ENCODE data around the gene MED1. TPM values are rescaled to one million over a fixed set of nuclear protein-coding genes. Genes with fewer than 3 reads are reported as not detected.
"Not testable (repeated sequence)": the region's sequence is repeated elsewhere in the genome, so short reads cannot be mapped to it uniquely, and the experiment has no call there.

Gene MED1
- total RNA-seq, 1 donor from 2014 or later: 39.2 TPM

DNA sequence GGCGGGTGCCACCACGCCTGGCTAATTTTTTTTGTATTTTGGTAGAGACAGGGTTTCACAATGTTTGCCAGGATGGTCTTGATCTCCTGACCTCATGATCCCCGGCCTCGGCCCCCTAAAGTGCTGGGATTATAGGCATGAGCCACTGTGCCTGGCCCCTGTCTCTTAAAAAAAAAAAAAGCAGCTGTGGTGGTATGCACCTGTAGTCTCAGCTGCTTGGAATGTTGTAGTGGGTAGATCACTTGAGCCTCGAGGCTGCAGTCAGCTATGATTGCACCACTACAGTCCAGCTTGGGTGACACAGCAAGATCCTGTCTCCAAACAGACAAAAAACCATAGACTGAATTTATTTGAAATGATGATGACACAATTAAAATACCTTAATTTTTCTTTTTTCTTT, 34.5 kb upstream of the MED1 start:
- Mint-ChIP-seq H3K9me3 (ENCODE audit: low read depth) (no peaks in the 10 kb centered on the region), H3K27me3 (ENCODE audit: low read depth) (no peaks in the 10 kb centered on the region), H3K36me3 (ENCODE audit: low read depth) (peaks cover 8% of the 10 kb centered on the region), H3K27ac (ENCODE audit: unreplicated experiment) (peak overlapping the region; percentile 74), H3K4me1 (ENCODE audit: low read depth) (peaks cover 18% of the 10 kb centered on the region), H3K4me3 (ENCODE audit: unreplicated experiment) (no peak overlapping the region)
- TF ChIP-seq, protein P1, sequence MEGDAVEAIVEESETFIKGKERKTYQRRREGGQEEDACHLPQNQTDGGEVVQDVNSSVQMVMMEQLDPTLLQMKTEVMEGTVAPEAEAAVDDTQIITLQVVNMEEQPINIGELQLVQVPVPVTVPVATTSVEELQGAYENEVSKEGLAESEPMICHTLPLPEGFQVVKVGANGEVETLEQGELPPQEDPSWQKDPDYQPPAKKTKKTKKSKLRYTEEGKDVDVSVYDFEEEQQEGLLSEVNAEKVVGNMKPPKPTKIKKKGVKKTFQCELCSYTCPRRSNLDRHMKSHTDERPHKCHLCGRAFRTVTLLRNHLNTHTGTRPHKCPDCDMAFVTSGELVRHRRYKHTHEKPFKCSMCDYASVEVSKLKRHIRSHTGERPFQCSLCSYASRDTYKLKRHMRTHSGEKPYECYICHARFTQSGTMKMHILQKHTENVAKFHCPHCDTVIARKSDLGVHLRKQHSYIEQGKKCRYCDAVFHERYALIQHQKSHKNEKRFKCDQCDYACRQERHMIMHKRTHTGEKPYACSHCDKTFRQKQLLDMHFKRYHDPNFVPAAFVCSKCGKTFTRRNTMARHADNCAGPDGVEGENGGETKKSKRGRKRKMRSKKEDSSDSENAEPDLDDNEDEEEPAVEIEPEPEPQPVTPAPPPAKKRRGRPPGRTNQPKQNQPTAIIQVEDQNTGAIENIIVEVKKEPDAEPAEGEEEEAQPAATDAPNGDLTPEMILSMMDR (IDR thresholded peaks at IDR 0.05): no peak
- DNase-seq (ENCODE audit: low spot score): no peak

DNA sequence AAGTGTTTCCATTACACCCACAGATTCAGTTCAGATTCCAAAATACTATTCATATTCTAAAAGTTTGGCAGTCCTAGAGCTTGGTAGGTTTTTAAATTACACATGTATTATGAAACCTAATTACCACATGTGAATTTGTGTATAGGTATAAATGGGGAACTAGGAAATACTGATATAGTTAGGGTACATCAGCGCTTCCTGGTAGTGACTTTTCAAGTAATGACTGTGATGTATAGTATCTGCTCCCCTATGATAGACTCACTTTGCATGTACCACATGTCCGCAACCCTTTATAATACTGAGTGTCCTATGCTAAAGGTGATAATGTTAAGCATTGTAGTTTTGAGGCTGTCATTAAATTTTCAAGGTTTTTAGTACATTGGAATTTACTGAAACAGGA, 33.1 kb upstream of the MED1 start:
- Mint-ChIP-seq H3K27ac (ENCODE audit: unreplicated experiment) (no peak overlapping the region), H3K9me3 (ENCODE audit: low read depth) (no peaks in the 10 kb centered on the region), H3K27me3 (ENCODE audit: low read depth) (no peaks in the 10 kb centered on the region), H3K4me1 (ENCODE audit: low read depth) (peaks cover 20% of the 10 kb centered on the region), H3K4me3 (ENCODE audit: unreplicated experiment) (no peak overlapping the region), H3K36me3 (ENCODE audit: low read depth) (peaks cover 5% of the 10 kb centered on the region)
- DNase-seq (ENCODE audit: low spot score): no peak
- TF ChIP-seq, protein P1 (IDR thresholded peaks at IDR 0.05): no peak

DNA sequence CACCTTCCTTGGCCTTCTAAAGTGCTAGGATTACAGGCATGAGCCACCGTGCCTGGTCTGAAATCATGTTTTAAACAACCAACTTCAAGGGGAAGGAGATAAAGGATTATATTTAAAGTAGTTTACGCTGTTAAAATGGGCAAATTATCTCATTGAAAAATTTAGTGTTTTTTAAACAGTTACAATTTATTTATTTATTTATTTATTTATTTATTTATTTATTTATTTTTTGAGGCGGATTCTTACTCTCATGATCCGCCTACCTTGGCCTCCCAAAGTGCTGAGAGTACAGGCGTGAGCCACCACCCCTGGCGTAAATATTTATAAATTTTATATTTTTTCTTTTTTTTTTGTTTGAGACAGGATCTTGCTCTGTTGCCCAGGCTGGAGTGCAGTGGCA, 32.4 kb upstream of the MED1 start:
- no peaks in the 10 kb centered on the region for H3K27me3 Mint-ChIP-seq (ENCODE audit: low read depth)

DNA sequence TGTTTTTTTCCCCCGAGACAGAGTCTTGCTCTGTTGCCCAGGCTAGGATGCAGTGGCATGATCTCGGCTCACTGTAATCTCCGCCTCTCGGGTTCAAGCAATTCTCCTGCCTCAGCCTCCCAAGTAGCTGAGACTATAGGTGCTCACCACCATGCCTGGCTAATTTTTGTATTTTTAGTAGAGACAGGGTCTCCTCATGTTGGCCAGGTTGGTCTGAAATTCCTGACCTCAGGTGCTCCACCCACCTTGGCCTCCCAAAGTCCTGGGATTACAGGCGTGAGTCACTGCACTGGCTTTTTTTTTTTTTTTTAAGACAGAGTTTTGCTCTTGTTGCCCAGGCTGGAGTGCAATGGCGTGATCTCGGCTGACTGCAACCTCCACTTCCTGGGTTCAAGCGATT, 28.6 kb upstream of the MED1 start:
- not testable (repeated sequence) for H3K36me3 Mint-ChIP-seq (ENCODE audit: low read depth); H3K27me3 Mint-ChIP-seq (ENCODE audit: low read depth); H3K27ac Mint-ChIP-seq (ENCODE audit: unreplicated experiment); H3K4me3 Mint-ChIP-seq (ENCODE audit: unreplicated experiment); H3K9me3 Mint-ChIP-seq (ENCODE audit: low read depth); H3K4me1 Mint-ChIP-seq (ENCODE audit: low read depth)
- DNase-seq (ENCODE audit: low spot score): peak; percentile 4

More for the DNA sequence above, 32.4 kb upstream of the MED1 start:
- Mint-ChIP-seq H3K9me3 (ENCODE audit: low read depth) (no peaks in the 10 kb centered on the region), H3K27ac (ENCODE audit: unreplicated experiment) (no peak overlapping the region), H3K36me3 (ENCODE audit: low read depth) (peaks cover 5% of the 10 kb centered on the region), H3K4me1 (ENCODE audit: low read depth) (peaks cover 20% of the 10 kb centered on the region), H3K4me3 (ENCODE audit: unreplicated experiment) (no peak overlapping the region)
- no peak for DNase-seq (ENCODE audit: low spot score)
- TF ChIP-seq, protein P1 (IDR thresholded peaks at IDR 0.05): no peak

DNA sequence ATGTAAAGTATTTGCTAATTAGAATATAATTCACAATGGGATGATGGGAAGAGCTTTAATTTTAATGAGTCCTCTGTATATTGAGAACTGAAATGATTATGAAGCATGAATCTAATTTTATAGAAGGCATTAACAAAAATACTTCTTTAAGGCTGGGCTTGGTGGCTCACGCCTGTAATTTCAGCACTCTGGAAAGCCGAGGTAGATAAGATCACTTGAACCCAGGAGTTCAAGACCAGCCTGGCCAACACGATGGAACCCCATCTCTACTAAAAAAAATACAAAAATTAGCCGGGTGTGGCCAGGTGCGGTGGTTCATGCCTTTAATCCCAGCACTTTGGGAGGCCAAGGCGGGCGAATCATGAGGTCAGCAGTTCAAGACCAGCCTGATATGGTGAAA, 22.2 kb upstream of the MED1 start:
- Mint-ChIP-seq H3K27me3 (ENCODE audit: low read depth) (no peaks in the 10 kb centered on the region), H3K27ac (ENCODE audit: unreplicated experiment) (no peak overlapping the region), H3K4me3 (ENCODE audit: unreplicated experiment) (no peak overlapping the region), H3K36me3 (ENCODE audit: low read depth) (peaks cover 15% of the 10 kb centered on the region), H3K4me1 (ENCODE audit: low read depth) (no peaks in the 10 kb centered on the region), H3K9me3 (ENCODE audit: low read depth) (no peaks in the 10 kb centered on the region)
- TF ChIP-seq, protein P1 (IDR thresholded peaks at IDR 0.05): no peak
- DNase-seq (ENCODE audit: low spot score): peak; percentile 8

DNA sequence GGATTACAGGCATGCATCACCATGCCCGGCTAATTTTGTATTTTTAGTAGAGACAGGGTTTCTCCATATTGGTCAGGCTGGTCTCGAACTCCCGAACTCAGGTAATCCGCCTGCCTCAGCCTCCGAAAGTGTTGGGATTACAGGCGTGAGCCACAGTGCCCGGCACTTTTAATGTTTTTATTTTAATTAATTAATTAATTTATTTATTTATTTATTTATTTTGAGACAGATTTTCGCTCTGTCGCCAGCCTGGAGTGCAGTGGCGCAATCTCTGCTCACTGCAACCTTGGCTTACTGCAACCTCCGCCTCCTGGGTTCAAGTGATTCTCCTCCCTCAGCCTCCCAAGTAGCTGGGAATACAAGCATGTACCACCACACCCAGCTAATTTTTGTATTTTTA, 17.5 kb upstream of the MED1 start:
- not testable (repeated sequence) for H3K4me3 Mint-ChIP-seq (ENCODE audit: unreplicated experiment); H3K27ac Mint-ChIP-seq (ENCODE audit: unreplicated experiment); H3K9me3 Mint-ChIP-seq (ENCODE audit: low read depth); H3K27me3 Mint-ChIP-seq (ENCODE audit: low read depth)
- H3K4me1 Mint-ChIP-seq (ENCODE audit: low read depth): peaks cover 33% of the 10 kb centered on the region
- DNase-seq (ENCODE audit: low spot score): peak; percentile 18
- peaks cover 16% of the 10 kb centered on the region for H3K36me3 Mint-ChIP-seq (ENCODE audit: low read depth)

DNA sequence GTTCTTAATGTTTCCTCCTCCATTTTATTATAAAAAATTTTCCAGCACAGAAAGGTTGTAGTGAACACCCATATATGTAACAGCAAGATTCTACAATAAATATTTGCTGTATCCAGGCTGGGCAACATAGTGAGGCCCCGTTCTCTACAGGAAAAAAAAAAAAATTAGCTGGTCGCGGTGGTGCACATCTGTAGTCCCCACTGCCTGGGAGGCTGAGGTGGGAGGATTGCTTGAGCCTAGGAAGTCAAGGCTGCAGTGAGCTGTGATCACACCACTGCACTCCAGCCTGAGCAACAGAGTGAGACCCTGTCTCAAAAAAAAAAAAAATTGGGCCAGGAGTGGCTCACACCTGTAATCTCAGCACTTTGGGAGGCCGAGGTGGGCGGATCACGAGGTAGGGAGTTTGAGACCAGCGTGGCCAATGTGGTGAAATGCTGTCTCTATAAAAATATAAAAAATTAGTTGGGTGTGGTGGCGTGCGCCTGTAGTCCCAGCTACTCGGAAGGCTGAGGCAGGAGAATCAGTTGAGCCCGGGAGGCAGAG, 13.6 kb upstream of the MED1 start:
- peak; percentile 28 for DNase-seq (ENCODE audit: low spot score)
- H3K27me3 Mint-ChIP-seq (ENCODE audit: low read depth); H3K36me3 Mint-ChIP-seq (ENCODE audit: low read depth); H3K9me3 Mint-ChIP-seq (ENCODE audit: low read depth): not testable (repeated sequence)
- Mint-ChIP-seq H3K4me3 (ENCODE audit: unreplicated experiment) (peak overlapping the region; percentile 92), H3K27ac (ENCODE audit: unreplicated experiment) (peak overlapping the region; percentile 36), H3K4me1 (ENCODE audit: low read depth) (peaks cover 45% of the 10 kb centered on the region)
